ENCODE data around the gene ADAMTS18.

Gene ADAMTS18

GRCh38 chr16:77404775-77405174 is 30.1 kb downstream of the ADAMTS18 start:
- H3F3A ChIP-seq (ENCODE audit: low read depth): no peaks in the 10 kb centered on the region
- no peak overlapping the region for H3K9ac ChIP-seq (ENCODE audit: low read depth, low read length, poor library complexity, severe bottlenecking)
- H3K36me3 ChIP-seq (ENCODE audit: insufficient read depth, low read length): no peaks in the 10 kb centered on the region
- H3K4me3 ChIP-seq (ENCODE audit: low read length, poor library complexity, severe bottlenecking): no peak overlapping the region
- H2AFZ ChIP-seq (ENCODE audit: low read length): no peak overlapping the region
- no peak overlapping the region for H3K4me2 ChIP-seq (ENCODE audit: low read depth, low read length, poor library complexity, severe bottlenecking)
- TF ChIP-seq CTCF (conservative IDR thresholded peaks at IDR 0.05; ENCODE audit: low read length): no peak
- no peak for TF ChIP-seq EZH2phosphoT487 (IDR thresholded peaks at IDR 0.05; ENCODE audit: borderline replicate concordance)
- no peaks in the 10 kb centered on the region for H3K79me2 ChIP-seq (ENCODE audit: insufficient read depth, low read length)
- no peaks in the 10 kb centered on the region for H3K27me3 ChIP-seq (ENCODE audit: insufficient read depth, low read length, poor library complexity, severe bottlenecking)
- H3K4me1 ChIP-seq (ENCODE audit: insufficient read depth, low read length, poor library complexity, severe bottlenecking): no peaks in the 10 kb centered on the region
- no peaks in the 10 kb centered on the region for H3K9me2 ChIP-seq (replicated peaks; ENCODE audit: low read depth, low read length)
- no peaks in the 10 kb centered on the region for H4K20me1 ChIP-seq (ENCODE audit: insufficient read depth, low read length, poor library complexity, severe bottlenecking)
- H3K9me3 ChIP-seq (ENCODE audit: insufficient read depth, low read depth, low read length): no peaks in the 10 kb centered on the region

- Histone ChIP-seq H3K9me2 (replicated peaks; ENCODE audit: low read depth, low read length) (no peaks in the 10 kb centered on the region), H3K9me3 (ENCODE audit: insufficient read depth, low read depth, low read length) (no peaks in the 10 kb centered on the region), H3K4me2 (ENCODE audit: low read depth, low read length, poor library complexity, severe bottlenecking) (no peak overlapping the region), H4K20me1 (ENCODE audit: insufficient read depth, low read length, poor library complexity, severe bottlenecking) (no peaks in the 10 kb centered on the region), H3K27me3 (ENCODE audit: insufficient read depth, low read length, poor library complexity, severe bottlenecking) (no peaks in the 10 kb centered on the region), H3K4me3 (ENCODE audit: low read length, poor library complexity, severe bottlenecking) (no peak overlapping the region), H3K4me1 (ENCODE audit: insufficient read depth, low read length, poor library complexity, severe bottlenecking) (no peaks in the 10 kb centered on the region), H3F3A (ENCODE audit: low read depth) (no peaks in the 10 kb centered on the region), H3K9ac (ENCODE audit: low read depth, low read length, poor library complexity, severe bottlenecking) (no peak overlapping the region), H3K79me2 (ENCODE audit: insufficient read depth, low read length) (no peaks in the 10 kb centered on the region), H2AFZ (ENCODE audit: low read length) (no peak overlapping the region), H3K36me3 (ENCODE audit: insufficient read depth, low read length) (no peaks in the 10 kb centered on the region)
- no peak for TF ChIP-seq CTCF (conservative IDR thresholded peaks at IDR 0.05; ENCODE audit: low read length)
Observed at GRCh38 chr16:77403732-77404131, 31.1 kb downstream of the ADAMTS18 start.

GRCh38 chr16:77402672-77403071 is 32.2 kb downstream of the ADAMTS18 start:
- Histone ChIP-seq H3K4me1 (ENCODE audit: insufficient read depth, low read length, poor library complexity, severe bottlenecking) (no peaks in the 10 kb centered on the region), H3K79me2 (ENCODE audit: insufficient read depth, low read length) (no peaks in the 10 kb centered on the region), H3K9me2 (replicated peaks; ENCODE audit: low read depth, low read length) (no peaks in the 10 kb centered on the region), H3K36me3 (ENCODE audit: insufficient read depth, low read length) (no peaks in the 10 kb centered on the region), H3K9ac (ENCODE audit: low read depth, low read length, poor library complexity, severe bottlenecking) (no peak overlapping the region), H3K4me3 (ENCODE audit: low read length, poor library complexity, severe bottlenecking) (no peak overlapping the region), H3K9me3 (ENCODE audit: insufficient read depth, low read depth, low read length) (no peaks in the 10 kb centered on the region), H3K27me3 (ENCODE audit: insufficient read depth, low read length, poor library complexity, severe bottlenecking) (no peaks in the 10 kb centered on the region), H3F3A (ENCODE audit: low read depth) (no peaks in the 10 kb centered on the region), H4K20me1 (ENCODE audit: insufficient read depth, low read length, poor library complexity, severe bottlenecking) (no peaks in the 10 kb centered on the region), H3K4me2 (ENCODE audit: low read depth, low read length, poor library complexity, severe bottlenecking) (no peak overlapping the region), H2AFZ (ENCODE audit: low read length) (no peak overlapping the region)
- TF ChIP-seq CTCF (conservative IDR thresholded peaks at IDR 0.05; ENCODE audit: low read length): no peak
- TF ChIP-seq EZH2phosphoT487 (IDR thresholded peaks at IDR 0.05; ENCODE audit: borderline replicate concordance): no peak
